Upper lobe of left lung (tissue), 6 donors: ENCODE data around the gene TPRG1. TPM values are rescaled to one million over a fixed set of nuclear protein-coding genes. Genes with fewer than 3 reads are reported as not detected.

Experiments used
- ATAC-seq, 2 donors: fragments of 200-7000 bp; cut with Tn5 transposase; one replicate each; pipeline ENCODE4 v1.9.1; 2022; ENCODE audit warnings: mild to moderate bottlenecking in 2 of 2, moderate library complexity in 2 of 2; ENCODE audit not compliant: low FRiP score in 2 of 2
- DNase-seq, 2 donors: peaks; one replicate each; pipeline ENCODE4 v3.0.0-alpha.2; 2019 to 2020
- H3K27ac ChIP-seq, 4 donors: fragments of 200-600 bp; sonication (generic); one replicate each; pipeline ENCODE4 v1.5.1; 2016 to 2019
- H3K27me3 ChIP-seq, 4 donors: fragments of 200-600 bp; sonication (generic); one replicate each; pipeline ENCODE4 v1.5.1; 2017 to 2019
- H3K36me3 ChIP-seq, 4 donors: fragments of 200-600 bp; sonication (generic); one replicate each; pipeline ENCODE4 v1.5.1; 2016 to 2019
- H3K4me1 ChIP-seq, 4 donors: fragments of 200-600 bp; sonication (generic); one replicate each; pipeline ENCODE4 v1.5.1; 2018 to 2019
- H3K4me3 ChIP-seq, 4 donors: fragments of 200-600 bp; sonication (generic); one replicate each; pipeline ENCODE4 v1.5.1; 2017 to 2019; ENCODE audit warnings: mild to moderate bottlenecking in 2 of 4, moderate library complexity in 1 of 4
- H3K9me3 ChIP-seq, 4 donors: fragments of 200-600 bp; sonication (generic); one replicate each; pipeline ENCODE4 v1.5.1; 2018 to 2019
- CTCF ChIP-seq, 6 experiments: fragments of 450-650 bp in 4 of 6; fragments of 200-600 bp in 2 of 6; sonication (generic) in 2 of 6; IDR thresholded peaks; one replicate each; pipeline ENCODE4 v1.5.1; 2016 to 2019; ENCODE audit warnings: antibody characterized with exemption in 6 of 6
- EP300 ChIP-seq, 4 donors: sonication (generic); formaldehyde crosslinking; IDR thresholded peaks; one replicate each; pipeline ENCODE4 v1.5.1; 2017; ENCODE audit warnings: antibody characterized with exemption in 4 of 4, control low read depth in 2 of 4
- POLR2A ChIP-seq, 4 donors: fragments of 450-650 bp; IDR thresholded peaks; one replicate each; pipeline ENCODE4 v1.5.1; 2016 to 2017; ENCODE audit warnings: antibody characterized with exemption in 4 of 4, mild to moderate bottlenecking in 2 of 4
- POLR2AphosphoS5 ChIP-seq, 2 donors: sonication (generic); formaldehyde crosslinking; IDR thresholded peaks; one replicate each; pipeline ENCODE4 v1.5.1; 2017; ENCODE audit warnings: antibody characterized with exemption in 2 of 2
- WGBS, 2 donors: methylation state at CpG; one replicate each; pipeline ENCODE4 v1.1.5; 2017 to 2018; 5-methylcytosine and 5-hydroxymethylcytosine counted together
- total RNA-seq, 6 donors: library from RNA; depleted of rRNA in 4 of 6; stranded (reverse); fragments of >200 nt in 4 of 6; gene quantifications; one replicate each; pipeline versions ENCODE4 v1.1.0 to v1.2.1, GENCODE V29; 2016 to 2021
- donor health status: DM: no; HTN: no; CAD: no; lungs with moderate emphysema.
- donor health status: DM: no; HTN: yes; CAD: no; lungs with severe emphysema.

TPRG1 gene
- total RNA-seq, 6 donors from 2014 or later, result 12.8 to 76.5 (median 25.9) TPM

DNA sequence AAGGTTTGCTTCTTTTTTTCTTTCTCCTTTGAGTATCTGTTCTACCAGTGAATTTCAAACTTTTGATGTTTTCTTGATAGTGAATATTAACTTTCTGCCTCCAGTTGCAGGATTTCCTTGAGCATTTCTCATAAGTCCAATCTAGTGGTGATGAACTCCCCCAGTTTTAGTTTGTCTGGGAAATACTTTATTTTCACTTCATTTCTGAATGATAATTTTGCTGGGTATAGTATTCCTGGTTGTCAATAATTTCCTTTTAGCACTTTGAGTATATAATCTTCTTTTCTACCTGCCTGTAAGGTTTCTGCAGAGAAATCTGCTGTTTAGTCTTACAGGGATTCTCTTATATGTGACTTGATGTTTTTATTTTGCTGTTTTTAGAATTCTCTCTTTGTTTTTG is 21.0 kb downstream of the TPRG1 start:
- Histone ChIP-seq H3K36me3 (no peaks in the 10 kb centered on the region), H3K27me3 (no peaks in the 10 kb centered on the region), H3K4me3 (no peak overlapping the region), H3K9me3 (peaks cover 7 to 23% (median 13%) of the 10 kb centered on the region in 4 donors), H3K27ac (no peak overlapping the region), H3K4me1 (peaks cover 0 to 5% (median 0%) of the 10 kb centered on the region in 4 donors)
- TF ChIP-seq CTCF (IDR thresholded peaks at IDR 0.05), result no peak
- no peak for TF ChIP-seq POLR2AphosphoS5 (IDR thresholded peaks at IDR 0.05)
- no peak for TF ChIP-seq EP300 (IDR thresholded peaks at IDR 0.05)
- TF ChIP-seq POLR2A (IDR thresholded peaks at IDR 0.05), result no peak
- no peak for ATAC-seq
- no peak for DNase-seq

DNA sequence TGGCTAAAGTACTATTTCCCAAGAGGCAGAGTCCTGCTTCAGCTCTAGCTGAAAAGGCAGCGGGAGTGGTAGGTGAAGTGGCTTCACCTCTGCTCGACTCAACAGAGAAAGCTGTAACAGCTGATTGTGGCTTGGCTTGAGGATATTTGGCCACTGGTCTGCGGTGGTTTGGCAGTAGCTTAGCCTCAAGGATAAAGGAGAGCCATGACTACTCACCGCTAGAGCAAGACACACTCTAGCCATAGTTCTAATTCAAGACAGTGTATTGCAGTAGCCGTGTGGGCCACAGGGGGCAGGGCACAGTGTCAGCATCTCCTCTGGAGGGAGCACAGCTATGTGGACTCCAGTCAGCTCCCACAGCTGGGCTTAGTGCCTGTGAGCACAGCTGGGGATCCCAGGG is 23.5 kb downstream of the TPRG1 start:
- no peaks in the 10 kb centered on the region for H3K4me1 ChIP-seq
- no peak overlapping the region for H3K4me3 ChIP-seq
- H3K9me3 ChIP-seq, result peaks cover 7 to 23% (median 13%) of the 10 kb centered on the region in 4 donors
- no peak overlapping the region for H3K27ac ChIP-seq
- no peaks in the 10 kb centered on the region for H3K27me3 ChIP-seq
- peak; percentile 60 to 85 for ATAC-seq
- peak in 1 of 2 donors; percentile 73 for DNase-seq
- TF ChIP-seq POLR2A (IDR thresholded peaks at IDR 0.05), result no peak
- TF ChIP-seq CTCF (IDR thresholded peaks at IDR 0.05), result peak in 3 of 6 experiments; percentile 16 to 24 (median 21)
- no peaks in the 10 kb centered on the region for H3K36me3 ChIP-seq
- 70 to 100% methylated on average over 1 to 5 of the region's 5 CpGs for WGBS, 2 donors

GRCh38 chr3:189202106-189202505 is 30.3 kb downstream of the TPRG1 start:
- no peak for ATAC-seq
- 79 to 83% methylated on average over 6 of the region's 6 CpGs for WGBS, 2 donors
- Histone ChIP-seq H3K27me3 (no peaks in the 10 kb centered on the region), H3K9me3 (no peaks in the 10 kb centered on the region), H3K4me1 (no peaks in the 10 kb centered on the region), H3K4me3 (no peak overlapping the region), H3K27ac (no peak overlapping the region), H3K36me3 (no peaks in the 10 kb centered on the region)
- TF ChIP-seq CTCF (IDR thresholded peaks at IDR 0.05), result no peak
- no peak for DNase-seq

GRCh38 chr3:189202583-189202982 is 30.8 kb downstream of the TPRG1 start:
- Histone ChIP-seq H3K27me3 (no peaks in the 10 kb centered on the region), H3K36me3 (no peaks in the 10 kb centered on the region), H3K27ac (no peak overlapping the region), H3K9me3 (no peaks in the 10 kb centered on the region), H3K4me3 (no peak overlapping the region), H3K4me1 (no peaks in the 10 kb centered on the region)
- WGBS, 2 donors, result 57 to 59% methylated on average over 6 of the region's 6 CpGs
- TF ChIP-seq POLR2A (IDR thresholded peaks at IDR 0.05) (no peak), POLR2AphosphoS5 (IDR thresholded peaks at IDR 0.05) (no peak), CTCF (IDR thresholded peaks at IDR 0.05) (no peak), EP300 (IDR thresholded peaks at IDR 0.05) (no peak)
- ATAC-seq (no peak), DNase-seq (no peak)

DNA sequence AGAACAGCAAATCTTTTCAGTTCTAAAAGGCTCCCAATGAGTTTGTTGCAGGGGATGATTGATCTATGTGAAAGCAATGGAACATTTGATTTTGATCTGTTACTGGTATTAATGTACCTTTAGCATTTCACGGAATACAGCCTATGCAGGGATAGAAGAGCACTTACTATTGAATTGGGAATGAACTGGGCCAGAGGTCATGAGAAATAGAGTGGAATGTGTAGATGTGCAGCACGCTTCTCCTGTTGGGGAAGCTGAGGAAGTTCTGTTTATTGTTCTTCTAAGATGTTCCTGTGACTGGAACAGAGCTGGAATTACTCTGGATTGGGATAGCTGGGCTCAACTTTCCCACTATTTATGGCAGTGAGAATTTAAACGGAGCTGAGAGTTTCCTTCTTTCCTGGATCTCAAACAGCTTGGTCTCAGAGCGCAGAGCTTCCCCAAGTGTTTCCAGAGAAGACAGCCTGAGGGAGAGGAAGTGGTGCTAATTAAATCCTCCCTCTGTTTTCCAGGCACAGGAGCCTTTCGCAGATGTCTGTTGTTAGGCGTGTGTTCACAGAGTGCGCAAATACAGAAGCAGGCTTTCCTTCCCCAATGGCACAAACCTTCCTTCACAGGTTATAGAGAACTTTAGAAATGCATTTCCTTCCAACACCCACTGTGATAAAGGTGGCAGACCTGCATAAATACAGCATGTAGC is 32.5 kb downstream of the TPRG1 start:
- H3K9me3 ChIP-seq, result no peaks in the 10 kb centered on the region
- H3K36me3 ChIP-seq, result no peaks in the 10 kb centered on the region
- 54 to 65% methylated on average over 5 to 7 of the region's 7 CpGs for WGBS, 2 donors
- ATAC-seq (no peak), DNase-seq (no peak)
- H3K27me3 ChIP-seq, result no peaks in the 10 kb centered on the region
- TF ChIP-seq EP300 (IDR thresholded peaks at IDR 0.05), result no peak
- no peak for TF ChIP-seq POLR2AphosphoS5 (IDR thresholded peaks at IDR 0.05)
- no peak for TF ChIP-seq POLR2A (IDR thresholded peaks at IDR 0.05)
- no peak for TF ChIP-seq CTCF (IDR thresholded peaks at IDR 0.05)
- H3K4me3 ChIP-seq, result no peak overlapping the region
- no peaks in the 10 kb centered on the region for H3K4me1 ChIP-seq
- no peak overlapping the region for H3K27ac ChIP-seq
